Suprapubic skin (tissue), 4 donors: ENCODE results near the gene DROSHA. TPM values are rescaled to one million over a fixed set of nuclear protein-coding genes. Genes with fewer than 3 reads are reported as not detected.

ENCODE experiments used
- DNase-seq, 2 donors: peaks; one replicate each; pipeline ENCODE4 v3.0.0-alpha.2; 2019; ENCODE audit warnings: low spot score in 2 of 2
- H3K27ac ChIP-seq: fragments of 200-600 bp; sonication (generic); one replicate; pipeline ENCODE4 v1.5.1; 2019
- H3K27me3 ChIP-seq: fragments of 200-600 bp; sonication (generic); one replicate; pipeline ENCODE4 v1.5.1; 2019
- H3K36me3 ChIP-seq: fragments of 200-600 bp; sonication (generic); one replicate; pipeline ENCODE4 v1.5.1; 2019
- H3K4me1 ChIP-seq: fragments of 200-600 bp; sonication (generic); one replicate; pipeline ENCODE4 v1.5.1; 2019
- H3K4me3 ChIP-seq: fragments of 200-600 bp; sonication (generic); one replicate; pipeline ENCODE4 v1.5.1; 2019; ENCODE audit warnings: mild to moderate bottlenecking
- H3K9me3 ChIP-seq: fragments of 200-600 bp; sonication (generic); one replicate; pipeline ENCODE4 v1.5.1; 2019
- CTCF ChIP-seq, 2 donors: fragments of 200-600 bp in 1 of 2; fragments of 450-650 bp in 1 of 2; sonication (generic) in 1 of 2; IDR thresholded peaks; one replicate each; pipeline ENCODE4 v1.5.1; 2016 to 2019; ENCODE audit warnings: antibody characterized with exemption in 2 of 2, mild to moderate bottlenecking in 1 of 2, moderate library complexity in 1 of 2
- EP300 ChIP-seq: sonication (generic); formaldehyde crosslinking; IDR thresholded peaks from one replicate; pipeline ENCODE4 v1.6.1; 2017; ENCODE audit warnings: antibody characterized with exemption
- POLR2A ChIP-seq, 2 donors: fragments of 450-650 bp; IDR thresholded peaks; one replicate each; pipeline ENCODE4 v1.6.1; 2017; ENCODE audit warnings: antibody characterized with exemption in 2 of 2, mild to moderate bottlenecking in 2 of 2, moderate library complexity in 2 of 2
- POLR2AphosphoS5 ChIP-seq, 3 donors: sonication (generic); formaldehyde crosslinking; IDR thresholded peaks; one replicate each; pipeline ENCODE4 v1.6.1; 2017; ENCODE audit warnings: antibody characterized with exemption in 3 of 3
- WGBS: methylation state at CpG from one replicate; pipeline ENCODE4 v1.1.5; 2018; 5-methylcytosine and 5-hydroxymethylcytosine counted together
- total RNA-seq, 4 donors: library from RNA; depleted of rRNA; stranded (reverse); fragments of >200 nt; gene quantifications; one replicate each; pipeline ENCODE4 v1.1.0, GENCODE V29; 2016

The DROSHA gene
- total RNA-seq, 4 donors from 2014 or later: 25.5 to 69.7 (median 34.6) TPM

- no peaks in the 10 kb centered on the region for H3K27me3 ChIP-seq
- no peaks in the 10 kb centered on the region for H3K9me3 ChIP-seq
- H3K27ac ChIP-seq: no peak overlapping the region
- no peak for TF ChIP-seq POLR2AphosphoS5 (IDR thresholded peaks at IDR 0.05)
- no peak for TF ChIP-seq POLR2A (IDR thresholded peaks at IDR 0.05)
- no peak for TF ChIP-seq EP300
- TF ChIP-seq CTCF (IDR thresholded peaks at IDR 0.05): no peak
- H3K4me3 ChIP-seq: no peak overlapping the region
- H3K36me3 ChIP-seq: no peaks in the 10 kb centered on the region
- no peaks in the 10 kb centered on the region for H3K4me1 ChIP-seq
- no peak for DNase-seq
- 65% methylated on average over 3 of the region's 3 CpGs for WGBS
These were observed 172.1 kb downstream of the DROSHA start for GRCh38 chr5:31359839-31360238.

DNA sequence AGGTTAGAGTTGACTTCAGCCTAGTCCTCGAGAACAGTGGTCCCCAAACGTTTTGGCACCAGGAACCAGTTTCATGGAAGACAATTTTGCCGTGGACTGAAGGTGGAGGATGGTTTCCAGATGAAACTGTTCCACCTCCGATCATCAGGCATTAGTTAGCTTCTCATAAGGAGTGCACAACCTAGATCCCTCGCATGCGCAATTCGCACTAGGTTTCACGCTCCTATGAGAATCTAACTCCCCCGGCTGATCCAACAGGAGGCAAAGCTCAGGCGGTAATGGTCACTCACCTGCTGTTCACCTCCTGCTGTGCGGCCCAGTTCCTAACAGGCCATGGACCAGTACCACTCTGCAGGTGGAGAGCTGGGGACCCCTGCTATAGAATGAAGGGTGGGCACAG lies 174.9 kb downstream of the DROSHA start:
- no peak overlapping the region for H3K4me3 ChIP-seq
- no peaks in the 10 kb centered on the region for H3K4me1 ChIP-seq
- WGBS: 75% methylated on average over 11 of the region's 11 CpGs
- no peaks in the 10 kb centered on the region for H3K27me3 ChIP-seq
- H3K27ac ChIP-seq: no peak overlapping the region
- TF ChIP-seq CTCF (IDR thresholded peaks at IDR 0.05): no peak
- TF ChIP-seq POLR2AphosphoS5 (IDR thresholded peaks at IDR 0.05): no peak
- no peak for TF ChIP-seq EP300
- no peak for TF ChIP-seq POLR2A (IDR thresholded peaks at IDR 0.05)
- no peaks in the 10 kb centered on the region for H3K9me3 ChIP-seq
- DNase-seq: no peak
- no peaks in the 10 kb centered on the region for H3K36me3 ChIP-seq

DNA sequence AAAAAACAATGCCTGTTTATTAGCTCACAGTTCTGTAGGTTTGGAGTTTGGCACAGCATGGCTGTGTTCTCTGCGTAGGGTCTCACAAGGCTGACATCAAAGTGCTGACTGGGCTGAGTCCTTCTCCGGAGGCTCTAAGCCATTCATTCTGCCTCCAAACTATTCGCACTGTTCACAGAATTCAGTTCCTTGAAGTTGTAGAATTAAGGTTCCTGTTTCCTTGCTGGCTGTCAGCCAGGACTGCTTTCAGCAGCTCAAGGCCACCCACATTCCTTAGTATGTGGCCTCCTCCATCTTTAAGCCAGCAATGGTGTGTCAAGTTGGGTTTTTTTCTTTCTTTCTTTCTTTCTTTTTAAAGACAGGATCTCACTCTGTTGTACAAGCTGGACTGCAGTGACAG lies 176.6 kb downstream of the DROSHA start:
- 49% methylated on average over 3 of the region's 3 CpGs for WGBS
- no peaks in the 10 kb centered on the region for H3K4me1 ChIP-seq
- H3K27ac ChIP-seq: no peak overlapping the region
- DNase-seq: no peak
- no peak for TF ChIP-seq CTCF (IDR thresholded peaks at IDR 0.05)
- no peak for TF ChIP-seq EP300
- no peak for TF ChIP-seq POLR2A (IDR thresholded peaks at IDR 0.05)
- no peak for TF ChIP-seq POLR2AphosphoS5 (IDR thresholded peaks at IDR 0.05)
- no peaks in the 10 kb centered on the region for H3K27me3 ChIP-seq
- H3K9me3 ChIP-seq: no peaks in the 10 kb centered on the region
- no peak overlapping the region for H3K4me3 ChIP-seq
- H3K36me3 ChIP-seq: no peaks in the 10 kb centered on the region

Other genes starting within 250 kb of the DROSHA start
- 10 to 100 TPM; 10.5 to 19.2 (median 13.5) TPM for gene C5orf22, start 208 bp upstream of the DROSHA start, total RNA-seq
- gene PDZD2, start 107.0 kb upstream of the DROSHA start, total RNA-seq: 100 to 1,000 TPM; 107 to 195 (median 123) TPM